Measurements from ENCODE around the gene SLC37A4. TPM values are rescaled to one million over a fixed set of nuclear protein-coding genes. Genes with fewer than 3 reads are reported as not detected.

SLC37A4 gene
- total and polyA plus RNA-seq, 3 donors from 2014 or later: 23.8 to 27.7 (median 26.0) TPM

DNA sequence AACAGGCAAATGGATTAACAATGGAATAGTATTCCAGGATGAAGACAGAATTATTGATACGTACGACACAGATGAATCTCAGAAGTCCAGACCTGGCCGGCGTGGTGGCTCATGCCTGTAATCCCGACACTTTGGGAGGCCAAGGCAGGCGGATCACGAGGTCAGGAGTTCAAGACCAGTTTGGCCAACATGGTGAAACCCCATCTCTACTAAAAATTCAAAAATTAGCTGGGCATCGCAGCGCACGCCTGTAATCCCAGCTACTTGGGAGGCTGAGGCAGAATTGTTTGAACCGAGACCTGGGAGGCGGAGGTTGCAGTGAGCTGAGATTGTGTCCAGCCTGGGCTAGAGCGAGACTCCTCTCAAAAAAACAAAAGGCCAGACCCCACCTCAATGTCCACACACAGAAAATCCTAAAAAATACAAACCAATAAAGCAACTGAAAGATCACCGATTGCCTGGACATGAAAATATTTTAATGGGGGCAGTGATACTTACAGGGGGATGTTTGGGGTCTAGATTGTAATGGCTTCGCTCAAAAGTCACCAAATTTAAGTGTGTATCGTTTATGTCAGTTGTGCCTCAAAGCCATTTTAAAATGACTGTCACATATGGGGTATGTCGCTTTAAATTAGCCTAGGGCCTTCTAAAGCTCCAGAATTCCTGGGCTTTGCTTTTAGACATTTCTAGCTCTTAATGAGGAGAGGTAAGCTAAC, 16.3 kb downstream of the SLC37A4 start:
- H3K27ac ChIP-seq: no peak overlapping the region

DNA sequence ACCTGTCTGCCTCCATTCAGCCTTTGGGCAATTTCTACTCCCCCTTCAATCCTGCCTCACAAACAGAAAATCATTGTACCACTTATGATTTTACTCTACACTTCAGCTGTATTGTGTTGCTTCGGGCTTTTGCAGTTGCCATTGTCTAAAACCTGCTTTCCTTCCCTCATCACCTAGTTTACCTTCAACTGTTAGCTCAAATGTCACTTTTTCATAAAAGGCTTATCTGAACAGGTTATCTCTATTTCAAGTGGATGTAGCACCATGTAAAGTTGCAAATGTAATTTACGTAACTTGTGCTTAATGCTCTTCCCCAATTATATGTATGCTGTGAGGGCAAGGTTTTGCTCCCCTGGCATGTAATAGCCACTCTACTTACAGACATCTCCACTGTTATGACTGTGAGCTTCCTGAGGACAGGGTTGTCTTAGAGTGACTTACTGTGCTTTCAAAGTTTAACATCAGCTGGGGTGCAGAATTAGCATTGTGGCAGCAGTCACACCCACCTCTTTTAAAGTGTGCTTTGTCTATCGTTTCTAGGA, 18.0 kb downstream of the SLC37A4 start:
- WGBS, 2 donors: 77 to 79% methylated on average over 3 of the region's 3 CpGs
- H3K27ac ChIP-seq: no peak overlapping the region
- peaks cover 5% of the 10 kb centered on the region for H3K4me1 ChIP-seq
- no peak for DNase-seq
- no peaks in the 10 kb centered on the region for H3K36me3 ChIP-seq (ENCODE audit: low read depth, missing control alignments)
- no peaks in the 10 kb centered on the region for H3K9me3 ChIP-seq
- H3K4me3 ChIP-seq: no peak overlapping the region
- TF ChIP-seq, protein P1, sequence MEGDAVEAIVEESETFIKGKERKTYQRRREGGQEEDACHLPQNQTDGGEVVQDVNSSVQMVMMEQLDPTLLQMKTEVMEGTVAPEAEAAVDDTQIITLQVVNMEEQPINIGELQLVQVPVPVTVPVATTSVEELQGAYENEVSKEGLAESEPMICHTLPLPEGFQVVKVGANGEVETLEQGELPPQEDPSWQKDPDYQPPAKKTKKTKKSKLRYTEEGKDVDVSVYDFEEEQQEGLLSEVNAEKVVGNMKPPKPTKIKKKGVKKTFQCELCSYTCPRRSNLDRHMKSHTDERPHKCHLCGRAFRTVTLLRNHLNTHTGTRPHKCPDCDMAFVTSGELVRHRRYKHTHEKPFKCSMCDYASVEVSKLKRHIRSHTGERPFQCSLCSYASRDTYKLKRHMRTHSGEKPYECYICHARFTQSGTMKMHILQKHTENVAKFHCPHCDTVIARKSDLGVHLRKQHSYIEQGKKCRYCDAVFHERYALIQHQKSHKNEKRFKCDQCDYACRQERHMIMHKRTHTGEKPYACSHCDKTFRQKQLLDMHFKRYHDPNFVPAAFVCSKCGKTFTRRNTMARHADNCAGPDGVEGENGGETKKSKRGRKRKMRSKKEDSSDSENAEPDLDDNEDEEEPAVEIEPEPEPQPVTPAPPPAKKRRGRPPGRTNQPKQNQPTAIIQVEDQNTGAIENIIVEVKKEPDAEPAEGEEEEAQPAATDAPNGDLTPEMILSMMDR (IDR thresholded peaks at IDR 0.05): no peak
- no peak for TF ChIP-seq POLR2A (IDR thresholded peaks at IDR 0.05)
- no peaks in the 10 kb centered on the region for H3K27me3 ChIP-seq
- intact Hi-C loops (cut with DNase I; ENCODE audit: low total_unique reads): no loop called here

More for the DNA sequence above, 16.3 kb downstream of the SLC37A4 start:
- no peak overlapping the region for H3K4me3 ChIP-seq
- H3K27me3 ChIP-seq: no peaks in the 10 kb centered on the region
- H3K9me3 ChIP-seq: no peaks in the 10 kb centered on the region
- no peaks in the 10 kb centered on the region for H3K36me3 ChIP-seq (ENCODE audit: low read depth, missing control alignments)
- peaks cover 5% of the 10 kb centered on the region for H3K4me1 ChIP-seq
- no peak for DNase-seq
- intact Hi-C loops (cut with DNase I; ENCODE audit: low total_unique reads): no loop called here
- TF ChIP-seq POLR2A (IDR thresholded peaks at IDR 0.05): no peak
- TF ChIP-seq, protein P1 (IDR thresholded peaks at IDR 0.05): no peak
- WGBS, 2 donors: 91 to 95% methylated on average over 17 of the region's 17 CpGs

- H3K4me3 ChIP-seq: no peak overlapping the region
- DNase-seq: no peak
- intact Hi-C loops (cut with DNase I; ENCODE audit: low total_unique reads): no loop called here
- H3K36me3 ChIP-seq (ENCODE audit: low read depth, missing control alignments): no peaks in the 10 kb centered on the region
- no peaks in the 10 kb centered on the region for H3K4me1 ChIP-seq
- WGBS, 2 donors: 81 to 88% methylated on average over 6 of the region's 6 CpGs
- no peak overlapping the region for H3K27ac ChIP-seq
- TF ChIP-seq, protein P1 (IDR thresholded peaks at IDR 0.05): no peak
- TF ChIP-seq POLR2A (IDR thresholded peaks at IDR 0.05): no peak
- H3K27me3 ChIP-seq: no peaks in the 10 kb centered on the region
- no peaks in the 10 kb centered on the region for H3K9me3 ChIP-seq
Measured at GRCh38 chr11:119011476-119012053, 19.1 kb downstream of the SLC37A4 start.

DNA sequence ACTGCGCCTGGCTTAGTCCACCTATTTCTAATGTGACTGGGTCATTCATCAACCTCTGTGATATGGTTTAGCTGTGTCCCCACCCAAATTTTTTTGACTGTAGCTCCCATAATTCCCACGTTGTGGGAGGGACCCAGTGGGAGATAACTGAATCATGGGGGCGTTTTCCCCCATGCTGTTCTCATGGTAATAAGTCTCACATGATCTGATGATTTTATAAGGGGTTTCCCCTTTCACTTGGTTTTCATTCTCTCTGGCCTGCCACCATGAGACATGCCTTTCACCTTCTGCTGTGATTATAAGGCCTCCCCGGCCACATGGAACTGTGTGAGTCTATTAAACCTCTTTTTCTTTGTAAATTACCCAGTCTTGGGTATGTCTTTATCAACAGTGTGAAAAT, 24.0 kb downstream of the SLC37A4 start:
- H3K27me3 ChIP-seq: no peaks in the 10 kb centered on the region
- WGBS, 2 donors: 83 to 84% methylated on average over 4 of the region's 4 CpGs
- no peak for DNase-seq
- no peaks in the 10 kb centered on the region for H3K4me1 ChIP-seq
- no peak overlapping the region for H3K27ac ChIP-seq
- H3K9me3 ChIP-seq: no peaks in the 10 kb centered on the region
- intact Hi-C loops (cut with DNase I; ENCODE audit: low total_unique reads): no loop called here
- TF ChIP-seq, protein P1 (IDR thresholded peaks at IDR 0.05): no peak
- TF ChIP-seq POLR2A (IDR thresholded peaks at IDR 0.05): no peak
- H3K36me3 ChIP-seq (ENCODE audit: low read depth, missing control alignments): no peaks in the 10 kb centered on the region
- no peak overlapping the region for H3K4me3 ChIP-seq

Measured in testis (tissue), 3 donors.